HG03103 (cell line): ENCODE data around the gene TMEM181.
A peak's percentile ranks its signal among the peaks of the same experiment; 100 is the strongest.
"Not testable (repeated sequence)": the region's sequence is repeated elsewhere in the genome, so short reads cannot be mapped to it uniquely, and the experiment has no call there.

Source experiments
- ATAC-seq: cut with Tn5 transposase; IDR thresholded peaks from one replicate; pipeline ENCODE4 v1.9.1; 2021; ENCODE audit warnings: low read depth; ENCODE audit not compliant: unreplicated experiment

Gene TMEM181

DNA sequence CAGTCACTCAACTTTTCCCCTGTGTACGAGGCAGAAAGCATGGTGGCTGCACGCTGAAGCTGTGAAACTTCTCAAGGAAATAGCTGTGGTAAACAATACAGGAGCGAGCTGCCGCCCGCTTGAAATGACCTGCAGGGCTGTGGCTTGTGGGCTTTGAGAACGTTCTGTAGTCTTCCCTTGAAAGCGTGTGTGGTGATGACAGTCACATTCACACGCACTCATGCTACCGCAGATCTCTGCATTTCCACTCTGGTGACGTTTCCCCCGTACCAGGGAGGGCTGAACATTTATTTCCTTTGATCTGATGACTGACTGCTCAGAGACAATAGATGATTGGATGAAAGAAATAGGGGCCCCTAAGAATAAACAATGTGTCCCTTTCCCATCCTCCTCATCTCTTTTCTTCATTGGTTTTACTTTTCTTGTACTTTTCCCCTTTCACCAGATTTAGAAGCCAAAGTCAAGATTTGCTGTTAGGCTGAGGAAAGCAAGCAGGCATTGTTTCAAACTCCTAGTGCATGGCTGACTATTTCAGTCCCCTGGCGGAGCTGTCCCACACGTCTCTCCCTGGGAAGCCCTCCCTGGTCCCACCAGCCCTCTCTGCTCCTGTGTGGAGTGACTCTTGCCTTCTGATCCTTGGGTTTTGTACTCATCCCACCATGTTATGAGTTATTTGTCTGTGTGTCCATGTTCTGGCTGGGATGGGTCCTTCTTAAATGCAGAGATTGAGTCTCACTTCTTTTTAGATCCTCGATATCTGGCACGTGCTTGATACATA lies 93.9 kb downstream of the TMEM181 start:
- peak; percentile 52 for ATAC-seq

DNA sequence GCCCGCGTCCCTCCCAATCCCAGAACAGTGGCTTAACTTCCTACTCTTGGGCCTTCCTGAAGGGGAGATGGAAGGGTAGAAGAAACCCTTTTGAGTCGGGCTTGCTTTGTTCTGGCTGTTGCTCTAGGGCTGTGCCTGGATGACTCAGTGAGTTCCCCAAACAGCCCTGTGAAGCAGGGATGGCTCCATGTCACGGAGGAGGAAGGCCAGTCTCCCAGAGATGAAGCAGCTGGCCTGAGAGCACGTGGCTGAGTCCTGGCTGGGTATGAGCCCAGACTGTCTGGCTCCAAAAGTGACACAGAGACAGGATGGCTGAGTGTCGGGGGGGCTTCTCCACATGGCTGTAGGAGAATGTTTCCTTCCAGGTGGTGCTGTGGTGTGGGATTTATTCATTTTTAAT lies 94.6 kb downstream of the TMEM181 start:
- no peak for ATAC-seq

- ATAC-seq, result no peak
Measured at GRCh38 chr6:158654960-158655489, 95.1 kb downstream of the TMEM181 start.

GRCh38 chr6:158655569-158656450 lies 95.9 kb downstream of the TMEM181 start:
- no peak for ATAC-seq

DNA sequence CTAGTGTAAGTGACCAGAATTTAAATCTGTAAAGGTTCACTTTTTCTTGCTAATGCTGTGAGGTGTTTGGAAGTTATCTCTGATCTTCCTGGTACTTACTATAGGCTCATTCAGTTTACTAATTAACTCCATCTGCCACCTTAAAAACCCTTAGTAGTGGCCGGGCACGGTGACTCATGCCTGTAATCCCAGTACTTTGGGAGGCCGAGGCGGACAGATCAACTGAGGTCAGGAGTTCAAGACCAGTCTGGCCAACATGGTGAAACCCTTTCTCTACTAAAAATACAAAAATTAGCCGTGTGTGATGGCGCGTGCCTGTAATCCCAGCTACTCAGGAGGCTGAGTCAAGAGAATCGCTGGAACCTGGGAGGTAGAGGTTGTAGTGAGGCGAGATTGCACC lies 97.1 kb downstream of the TMEM181 start:
- ATAC-seq, result not testable (repeated sequence)

GRCh38 chr6:158660333-158660754 lies 100.5 kb downstream of the TMEM181 start:
- ATAC-seq, result no peak

- ATAC-seq, result no peak
Measured at GRCh38 chr6:158661156-158661685, 101.3 kb downstream of the TMEM181 start.

- no peak for ATAC-seq
Measured at GRCh38 chr6:158662607-158662953, 102.7 kb downstream of the TMEM181 start.

DNA sequence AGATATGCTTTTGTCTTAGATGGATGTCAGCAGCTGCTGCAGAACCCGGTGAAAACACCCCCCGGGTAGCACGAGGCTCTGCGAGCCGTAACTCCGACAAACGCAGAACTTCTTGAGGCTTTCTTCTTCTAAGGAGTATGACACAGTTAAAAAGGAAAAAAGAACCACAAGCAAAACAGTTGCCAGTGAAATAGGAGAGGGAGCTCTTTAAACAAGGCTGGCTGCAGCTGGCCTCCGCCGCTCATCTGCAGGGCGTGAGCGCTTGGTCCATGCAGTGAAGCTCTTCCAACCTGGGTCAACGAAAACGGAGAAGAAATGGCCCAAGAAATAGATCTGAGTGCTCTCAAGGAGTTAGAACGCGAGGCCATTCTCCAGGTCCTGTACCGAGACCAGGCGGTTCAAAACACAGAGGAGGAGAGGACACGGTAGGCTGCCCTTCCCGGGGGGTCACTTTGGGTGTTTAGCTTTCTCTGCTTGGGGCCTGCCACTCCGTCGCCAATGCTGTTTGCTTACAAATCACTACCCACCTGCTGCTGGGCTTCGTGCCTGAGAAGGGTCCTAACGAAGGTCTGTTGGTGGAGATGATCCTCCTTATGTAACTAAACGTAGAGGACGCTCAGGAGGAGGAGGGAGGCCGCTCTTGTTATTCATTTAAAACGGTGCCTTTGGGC lies 103.2 kb downstream of the TMEM181 start:
- no peak for ATAC-seq

DNA sequence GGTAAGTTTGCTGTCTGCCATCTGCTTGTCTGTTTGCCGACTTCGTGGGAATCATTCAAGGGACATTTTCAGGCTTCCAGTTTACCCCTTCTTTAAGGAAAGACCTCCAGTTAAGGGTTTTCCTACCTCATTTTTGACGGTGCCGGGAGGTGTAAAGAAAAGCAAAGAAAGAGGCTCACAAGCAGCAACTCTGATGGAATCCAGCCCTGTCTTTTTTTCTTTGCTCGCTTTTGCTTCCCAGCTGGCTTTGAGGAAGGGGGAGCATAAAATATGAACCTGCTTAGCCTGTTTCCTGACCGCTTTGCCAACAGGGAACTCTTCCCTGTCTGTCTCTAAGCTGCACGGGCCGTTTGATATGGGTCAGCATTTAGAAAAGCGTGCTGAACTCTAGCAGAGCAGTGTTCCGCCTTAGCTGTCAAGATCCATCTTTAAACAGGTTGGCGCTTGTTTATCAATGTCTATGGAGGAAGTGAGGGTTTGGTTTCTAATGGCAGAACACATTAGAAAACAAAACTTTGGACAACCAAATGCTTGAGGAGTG lies 103.8 kb downstream of the TMEM181 start:
- ATAC-seq, result no peak

GRCh38 chr6:158665332-158665731 lies 105.4 kb downstream of the TMEM181 start:
- no peak for ATAC-seq

DNA sequence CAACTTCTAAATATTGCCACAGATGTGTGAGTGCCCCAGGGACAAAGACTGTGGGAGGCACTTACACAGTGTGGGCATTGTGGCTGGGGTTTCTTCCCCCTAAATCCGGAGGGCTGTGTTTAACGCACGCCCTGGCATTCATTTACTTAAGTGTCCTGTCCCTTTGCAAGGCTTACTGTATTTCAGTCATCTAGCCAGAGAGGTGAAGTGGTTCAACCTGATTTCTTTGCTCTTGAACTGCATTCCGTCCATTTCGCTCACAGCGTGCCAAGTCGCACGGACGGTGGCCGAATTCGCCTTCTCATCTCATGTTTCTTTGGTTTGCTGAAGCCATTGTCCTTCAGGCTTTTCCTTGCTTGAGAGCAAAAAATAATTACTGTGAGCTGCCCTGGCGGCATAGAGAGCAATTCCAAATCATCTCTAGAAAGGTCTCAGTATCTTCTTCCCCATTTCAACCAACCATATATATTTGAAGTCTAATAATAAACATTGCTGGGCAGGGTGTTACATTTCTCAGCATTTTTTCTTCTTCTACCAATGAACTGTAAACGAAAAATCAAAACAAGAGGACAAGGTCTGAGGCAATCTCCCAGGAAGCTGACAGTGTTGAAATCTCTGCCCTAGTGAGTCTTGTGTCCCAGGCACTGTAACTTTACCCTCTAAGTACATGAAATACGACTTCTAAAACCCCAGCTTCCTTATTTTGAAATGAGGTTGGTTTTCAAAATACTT lies 106.9 kb downstream of the TMEM181 start:
- ATAC-seq, result no peak

DNA sequence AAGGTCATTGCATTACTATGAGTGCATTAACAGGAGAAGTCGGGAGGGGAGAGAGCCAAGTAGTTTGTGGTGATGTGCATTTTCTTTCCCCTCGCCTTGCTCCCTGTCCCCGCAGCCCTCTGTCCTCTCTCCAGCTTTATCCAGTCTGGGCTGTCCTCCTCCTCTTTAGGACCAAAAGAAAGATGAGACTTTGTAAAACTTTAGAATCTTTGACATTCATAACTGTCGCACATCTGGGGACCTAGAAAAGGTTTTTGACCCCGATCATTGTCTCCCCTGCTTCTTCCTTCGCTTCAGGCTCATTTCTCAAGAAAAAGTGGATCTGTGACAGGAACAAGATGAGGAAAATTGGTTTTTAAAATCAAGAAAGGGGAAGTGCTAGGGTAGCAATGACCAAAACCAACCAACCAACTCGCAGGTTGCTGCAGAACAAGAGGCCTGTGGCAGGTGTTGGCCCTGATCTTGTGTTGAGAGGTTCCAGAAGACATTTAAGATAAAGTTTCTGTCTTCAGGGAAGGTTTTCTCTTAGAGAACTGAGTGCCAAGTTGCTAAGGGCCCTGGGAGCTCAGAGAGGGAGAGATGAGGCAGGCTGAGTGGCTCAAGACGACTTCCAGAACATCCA lies 107.6 kb downstream of the TMEM181 start:
- ATAC-seq, result no peak

DNA sequence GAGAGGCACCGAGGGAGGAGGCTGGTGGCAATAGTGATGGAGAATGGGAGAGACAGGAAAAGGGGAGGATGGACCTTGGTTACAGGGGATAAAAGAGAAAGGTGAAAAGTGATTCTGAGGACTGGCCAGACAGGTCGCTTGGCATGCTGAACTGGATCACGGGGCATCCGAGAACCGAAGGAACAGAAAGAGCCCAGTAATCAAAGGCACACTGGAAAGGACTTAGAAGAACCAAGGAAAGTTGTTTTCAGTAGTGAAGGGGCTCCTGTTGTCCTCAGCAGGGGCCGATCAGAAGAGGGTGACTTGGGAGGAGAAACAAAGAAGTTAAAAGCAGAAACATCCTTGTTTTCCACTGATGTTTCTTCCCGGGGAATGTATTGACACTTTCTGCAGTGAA lies 108.8 kb downstream of the TMEM181 start:
- no peak for ATAC-seq

- no peak for ATAC-seq
Measured at GRCh38 chr6:158669145-158670035, 109.5 kb downstream of the TMEM181 start.

DNA sequence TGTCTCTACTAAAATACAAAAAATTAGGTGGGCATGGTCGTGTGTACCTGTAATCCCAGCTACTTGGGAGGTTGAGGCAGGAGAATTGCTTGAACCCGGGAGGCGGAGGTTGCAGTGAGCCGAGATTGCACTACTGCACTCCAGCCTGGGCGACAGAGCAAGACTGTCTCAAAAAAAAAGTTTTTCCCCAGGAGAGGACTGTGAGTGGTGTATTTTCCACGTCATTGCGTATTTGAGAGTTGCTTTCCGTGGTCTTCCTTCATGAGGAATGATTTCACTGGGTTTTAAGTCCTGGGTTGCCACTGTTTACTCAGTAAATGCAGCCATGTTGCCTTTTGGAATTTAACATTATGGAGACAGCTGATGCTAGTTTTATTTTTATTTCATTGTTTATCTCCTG lies 112.2 kb downstream of the TMEM181 start:
- ATAC-seq, result not testable (repeated sequence)

DNA sequence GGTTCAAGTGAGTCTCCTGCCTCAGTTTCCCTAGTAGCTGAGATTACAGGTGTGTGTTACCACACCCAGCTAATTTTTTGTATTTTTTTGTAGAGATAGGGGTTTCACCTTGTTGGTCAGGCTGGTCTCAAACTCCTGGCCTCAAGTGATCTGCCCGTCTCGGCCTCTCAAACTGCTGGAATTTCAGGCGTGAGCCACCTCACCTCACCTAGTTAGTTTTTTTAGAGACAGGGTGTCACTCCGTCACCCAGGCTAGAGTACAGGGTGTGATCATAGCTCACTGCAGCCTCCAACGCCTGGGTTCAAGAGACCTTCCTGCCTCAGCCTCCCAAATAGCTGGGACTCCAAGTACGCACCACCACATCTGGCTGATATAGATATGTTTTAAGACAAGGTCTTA lies 112.8 kb downstream of the TMEM181 start:
- ATAC-seq, result no peak

DNA sequence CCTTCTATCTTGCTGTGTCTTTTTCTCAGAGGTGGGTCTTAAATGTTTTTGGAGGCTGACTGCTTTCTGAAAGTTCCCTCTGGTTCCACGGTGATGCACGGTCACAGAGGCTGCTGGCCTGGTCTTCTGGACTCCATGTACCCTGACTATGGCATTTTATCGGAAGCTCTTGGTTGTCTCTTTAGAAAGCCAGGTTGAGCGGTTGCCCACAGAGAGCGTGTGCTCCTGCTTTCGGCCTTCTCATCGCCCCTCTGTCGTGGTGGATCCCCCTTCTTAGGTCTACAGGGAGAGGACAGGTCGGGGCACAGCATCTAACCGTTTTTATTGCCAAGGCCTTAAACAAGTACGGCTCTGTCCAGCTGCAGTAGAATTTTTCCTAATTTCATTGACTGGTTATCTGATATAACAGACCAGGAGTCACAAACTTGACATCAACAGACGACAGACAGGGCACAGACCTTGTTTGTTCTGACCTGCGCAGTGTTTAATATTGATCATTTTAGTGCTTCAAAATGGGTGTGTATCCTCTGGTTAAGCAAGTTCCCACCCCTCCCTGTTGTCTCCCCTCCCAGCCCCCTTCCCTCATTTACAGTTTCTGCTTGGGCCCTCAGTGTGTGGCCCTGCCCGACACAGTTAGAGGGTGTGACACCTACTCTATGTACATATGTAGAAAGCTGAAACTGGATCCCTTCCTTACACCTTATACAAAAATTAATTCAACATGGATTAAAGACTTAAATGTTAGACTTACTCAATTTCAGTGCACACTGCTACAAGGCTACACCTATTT lies 114.6 kb downstream of the TMEM181 start:
- no peak for ATAC-seq
